Psoas muscle (tissue), 8 donors: Measurements from ENCODE around the gene BRD3OS. TPM values are rescaled to one million over a fixed set of nuclear protein-coding genes. Genes with fewer than 3 reads are reported as not detected.

Experiments used
- ATAC-seq, 4 donors: fragments of 200-7000 bp; cut with Tn5 transposase; one replicate each; pipeline ENCODE4 v1.9.1; 2020; ENCODE audit warnings: moderate library complexity in 3 of 4, mild to moderate bottlenecking in 2 of 4
- DNase-seq, 2 donors: peaks; one replicate each; pipeline ENCODE4 v3.0.0-alpha.2; 2020
- H3K27ac ChIP-seq: fragments of 200-600 bp; one replicate; pipeline ENCODE4 v1.8.0; 2022
- H3K27me3 ChIP-seq, 3 donors: fragments of 200-600 bp in 1 of 3; one replicate each; pipeline versions ENCODE4 v1.6.1 to v1.8.0; 2013 to 2022; ENCODE audit warnings: low read length in 2 of 3, mild to moderate bottlenecking in 2 of 3, moderate library complexity in 1 of 3; ENCODE audit not compliant: insufficient read depth in 3 of 3
- H3K36me3 ChIP-seq, 2 donors: fragments of 200-600 bp in 1 of 2; one replicate each; pipeline versions ENCODE4 v1.6.1 to v1.8.0; 2013 to 2022; ENCODE audit warnings: low read depth in 1 of 2, mild to moderate bottlenecking in 1 of 2, moderate library complexity in 1 of 2; ENCODE audit not compliant: insufficient read depth in 1 of 2
- H3K4me1 ChIP-seq: fragments of 200-600 bp; one replicate; pipeline ENCODE4 v1.8.0; 2022
- H3K4me3 ChIP-seq: fragments of 200-600 bp; one replicate; pipeline ENCODE4 v1.8.0; 2022; ENCODE audit warnings: mild to moderate bottlenecking
- H3K9me3 ChIP-seq: fragments of 200-600 bp; one replicate; pipeline ENCODE4 v1.8.0; 2022
- CTCF ChIP-seq: fragments of 200-600 bp; IDR thresholded peaks from one replicate; pipeline ENCODE4 v1.8.0; 2022; ENCODE audit warnings: antibody characterized with exemption
- WGBS, 3 donors: extraction: QIAGEN DNeasy Blood & Tissue Kit; methylation state at CpG; one replicate each; pipeline versions ENCODE4 v1.1.6 to v1.1.7; 2013; 5-methylcytosine and 5-hydroxymethylcytosine counted together
- intact Hi-C, 2 donors: fragments of 100-400 bp; cut with DNase I; formaldehyde crosslinking; loops; one replicate each; pipeline versions ENCODE4 v1.11.0 to v1.14.2; 2022
- polyA plus RNA-seq, 3 donors: library from polyadenylated mRNA; stranded (reverse); fragments of 200-250 nt; gene quantifications; one replicate each; pipeline ENCODE4 v1.2.3, GENCODE V29; 2013
- total RNA-seq, 4 donors: library from RNA; stranded (reverse); fragmentation: NEBNext Ultra II Directional in 2 of 4; extraction: Animal tissue kit (Norgen Biotek cat#: 25700) in 2 of 4; gene quantifications; one replicate each; pipeline versions ENCODE4 v1.2.1 to v1.2.4, GENCODE V29; 2021 to 2023
- donor health status: healthy with polysubstance abuse.
- donor health status: DM: no; HTN: no; CAD: no; lungs with moderate emphysema.
- donor health status: Bipolar disorder and iron deficiency.
- donor health status: healthy.
- donor health status: DM: yes; HTN: yes; CAD: no.
- donor health status: DM: no; HTN: no; CAD: no.
- donor health status: DM: no; HTN: no; CAD: no.
- donor health status: DM: yes; HTN: yes; CAD: no.

The BRD3OS gene
- total and polyA plus RNA-seq, 7 donors = 1.2 to 8.7 (median 4.1) TPM

- Histone ChIP-seq H3K4me1 (peaks cover 8% of the 10 kb centered on the region), H3K9me3 (no peaks in the 10 kb centered on the region), H3K27me3 (no peaks in the 10 kb centered on the region), H3K27ac (no peak overlapping the region), H3K36me3 (peaks cover 0 to 43% of the 10 kb centered on the region in 2 donors), H3K4me3 (no peak overlapping the region)
- TF ChIP-seq CTCF = no peak
- WGBS, 3 donors = 92 to 95% (median 92%) methylated on average over 7 of the region's 7 CpGs
- no peak for DNase-seq
- ATAC-seq = no peak
- intact Hi-C loops = loop anchor here (2.0 to 5.0 kb wide), 2 partner anchors 17 to 35 kb away; no protein-coding TSS in a partner anchor
Observed at GRCh38 chr9:134027561-134027960, 2.3 kb downstream of the BRD3OS start.

- Histone ChIP-seq H3K4me3 (no peak overlapping the region), H3K27ac (no peak overlapping the region), H3K9me3 (no peaks in the 10 kb centered on the region), H3K27me3 (no peaks in the 10 kb centered on the region), H3K36me3 (peaks cover 0 to 48% of the 10 kb centered on the region in 2 donors), H3K4me1 (peaks cover 8% of the 10 kb centered on the region)
- DNase-seq (no peak), ATAC-seq (no peak)
- intact Hi-C loops = loop anchor here in 1 of 2 donors (5.0 kb wide), 1 partner anchor 34 kb away; no protein-coding TSS in a partner anchor
- WGBS, 3 donors = 87 to 89% (median 88%) methylated on average over 9 of the region's 9 CpGs
- no peak for TF ChIP-seq CTCF
Observed at GRCh38 chr9:134028076-134028475, 2.8 kb downstream of the BRD3OS start.

DNA sequence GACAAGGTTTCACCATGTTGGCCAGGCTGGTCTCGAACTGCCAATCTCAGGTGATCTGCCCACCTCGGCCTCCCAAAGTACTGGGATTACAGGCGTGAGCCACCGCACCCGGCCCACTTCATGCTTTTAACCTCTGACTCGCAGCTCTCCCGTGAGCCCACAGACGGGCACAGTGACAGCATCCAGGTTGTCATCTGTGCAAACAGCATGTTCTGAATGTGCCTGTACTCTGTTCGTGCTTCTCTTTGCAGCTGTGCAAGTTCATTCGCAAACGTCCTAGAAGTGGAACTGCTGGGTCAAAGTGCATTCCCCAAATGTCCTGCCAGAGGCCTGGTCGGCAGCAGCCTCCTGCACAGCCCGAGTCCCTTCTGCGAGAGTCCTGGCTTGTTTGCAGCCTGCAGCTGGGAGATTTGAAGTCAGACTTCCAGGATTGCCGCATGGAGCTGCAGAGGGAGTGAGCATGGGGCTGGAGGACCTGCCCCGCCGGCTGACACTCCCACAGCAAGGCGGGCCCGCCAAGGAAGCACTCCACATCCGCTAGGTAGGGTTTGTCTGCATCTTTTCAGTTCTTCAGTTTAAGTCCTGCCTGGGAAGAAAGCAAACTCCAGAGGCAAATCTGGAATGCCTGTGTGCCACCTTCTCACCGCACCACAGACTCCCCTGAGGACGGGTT lies 3.4 kb downstream of the BRD3OS start:
- no peak for ATAC-seq
- H3K36me3 ChIP-seq = peaks cover 0 to 55% of the 10 kb centered on the region in 2 donors

DNA sequence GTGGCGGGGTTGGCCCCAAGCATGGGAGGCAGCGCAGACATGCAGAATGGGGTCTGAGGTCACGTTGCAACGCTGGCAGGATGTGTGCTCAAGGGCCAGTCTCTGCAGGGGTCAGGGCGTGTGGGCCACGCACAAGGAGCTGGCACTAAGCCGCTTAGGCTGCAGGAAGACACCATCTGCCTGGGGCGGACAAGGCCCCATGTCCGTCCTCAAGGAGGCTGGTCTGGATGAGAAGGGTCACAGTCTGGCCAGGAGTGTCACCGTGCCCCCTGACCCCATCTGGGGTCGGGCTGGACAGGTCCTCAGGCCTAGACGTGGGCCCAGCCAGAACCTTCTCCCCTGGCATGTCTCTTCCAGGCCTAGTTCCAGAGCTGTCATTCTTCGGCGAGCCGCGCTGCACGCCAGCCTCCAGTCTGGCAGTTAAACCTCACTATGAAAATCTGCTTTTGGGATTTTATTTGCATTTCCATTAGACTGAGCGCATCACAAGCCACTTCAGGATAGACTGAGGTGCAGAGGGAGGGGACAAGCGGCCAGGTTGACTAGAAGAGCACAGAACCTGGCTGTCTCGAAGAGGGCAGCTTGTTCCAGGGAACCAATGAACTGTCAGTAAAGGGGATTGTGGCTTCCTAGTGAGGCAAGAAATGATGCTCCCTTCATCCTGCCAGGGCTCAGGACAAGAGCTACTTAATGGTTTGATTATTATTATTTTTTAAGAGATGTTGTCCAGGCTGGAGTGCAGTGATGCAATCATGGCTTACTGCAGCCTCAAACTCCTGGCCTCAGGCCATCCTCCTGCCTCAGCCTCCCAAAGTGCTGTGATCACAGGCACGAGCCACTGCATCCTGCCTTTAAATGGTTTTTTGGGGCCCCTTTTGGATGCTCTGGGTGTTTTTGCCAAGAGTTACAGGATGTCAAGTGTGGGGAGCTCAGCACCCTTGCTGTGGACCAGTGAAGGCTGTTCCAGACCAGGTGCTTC lies 4.3 kb downstream of the BRD3OS start:
- DNase-seq (no peak), ATAC-seq (no peak)
- H3K36me3 ChIP-seq = peaks cover 0 to 63% of the 10 kb centered on the region in 2 donors
- peaks cover 6% of the 10 kb centered on the region for H3K4me1 ChIP-seq
- H3K9me3 ChIP-seq = no peaks in the 10 kb centered on the region
- WGBS, 3 donors = 82 to 85% (median 85%) methylated on average over 21 of the region's 21 CpGs
- no peak overlapping the region for H3K27ac ChIP-seq
- H3K4me3 ChIP-seq = no peak overlapping the region
- no peak for TF ChIP-seq CTCF
- intact Hi-C loops = loop anchor here in 1 of 2 donors (5.0 kb wide), 1 partner anchor 33 kb away; no protein-coding TSS in a partner anchor
- no peaks in the 10 kb centered on the region for H3K27me3 ChIP-seq

More for the DNA sequence above, 3.4 kb downstream of the BRD3OS start:
- Histone ChIP-seq H3K27me3 (no peaks in the 10 kb centered on the region), H3K9me3 (no peaks in the 10 kb centered on the region), H3K4me3 (no peak overlapping the region), H3K4me1 (peaks cover 8% of the 10 kb centered on the region), H3K27ac (no peak overlapping the region)
- no peak for TF ChIP-seq CTCF
- no peak for DNase-seq
- 81 to 83% (median 82%) methylated on average over 22 of the region's 22 CpGs for WGBS, 3 donors
- intact Hi-C loops = loop anchor here in 1 of 2 donors (5.0 kb wide), 1 partner anchor 34 kb away; no protein-coding TSS in a partner anchor
